Fibroblast of the aortic adventitia (primary cell): Measurements from ENCODE around the gene RNASE13. TPM values are rescaled to one million over a fixed set of nuclear protein-coding genes. Genes with fewer than 3 reads are reported as not detected.

ENCODE experiments used
- DNase-seq: peaks from one replicate; pipeline ENCODE4 v3.0.0-alpha.2; 2010; ENCODE audit warnings: low read depth
- H3K4me3 ChIP-seq: 2 replicates; pipeline ENCODE4 v1.5.1; 2011; ENCODE audit warnings: low read depth, mild to moderate bottlenecking, control low read depth, low read length, moderate library complexity
- total RNA-seq: library from RNA; depleted of rRNA; stranded (reverse); fragments of >200 nt; gene quantifications from 2 replicates; pipeline ENCODE4 v1.2.3, GENCODE V29; 2012; ENCODE audit warnings: low replicate concordance
- TF ChIP-seq, protein P1 (sequence below): IDR thresholded peaks from 2 replicates; pipeline ENCODE4 v1.5.1; 2011; ENCODE audit warnings: mild to moderate bottlenecking, low read length, control low read depth, inconsistent platforms; ENCODE audit not compliant: insufficient read depth

RNASE13 gene
- total RNA-seq, 1 donor = not detected

DNA sequence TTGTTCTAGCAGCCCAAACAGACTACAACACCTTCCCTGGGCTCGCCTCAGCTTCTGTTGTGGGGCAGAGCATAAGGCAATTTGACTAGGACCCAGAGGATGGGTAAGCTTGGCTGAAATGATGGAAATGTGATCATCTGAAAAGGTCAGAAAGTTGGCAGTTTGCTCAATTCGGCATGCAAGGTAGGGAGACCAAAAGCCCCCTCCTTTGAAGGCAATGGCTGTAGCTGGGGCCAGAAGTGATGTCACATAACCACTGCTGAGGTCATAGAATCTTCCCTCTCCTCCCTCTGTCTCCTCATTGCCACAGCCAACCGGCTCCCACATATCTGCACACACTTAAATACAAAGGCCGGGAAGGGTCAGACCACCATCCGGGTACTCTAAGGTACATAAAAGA lies 4.7 kb downstream of the RNASE13 start, which contains the start of gene TPPP2:
Gene TPPP2 (plus strand): TSS at position 301 of the 400 bp plus-strand sequence. CDS start 365 bp downstream, outside the sequence.
- no peak for DNase-seq
- TF ChIP-seq, protein P1, sequence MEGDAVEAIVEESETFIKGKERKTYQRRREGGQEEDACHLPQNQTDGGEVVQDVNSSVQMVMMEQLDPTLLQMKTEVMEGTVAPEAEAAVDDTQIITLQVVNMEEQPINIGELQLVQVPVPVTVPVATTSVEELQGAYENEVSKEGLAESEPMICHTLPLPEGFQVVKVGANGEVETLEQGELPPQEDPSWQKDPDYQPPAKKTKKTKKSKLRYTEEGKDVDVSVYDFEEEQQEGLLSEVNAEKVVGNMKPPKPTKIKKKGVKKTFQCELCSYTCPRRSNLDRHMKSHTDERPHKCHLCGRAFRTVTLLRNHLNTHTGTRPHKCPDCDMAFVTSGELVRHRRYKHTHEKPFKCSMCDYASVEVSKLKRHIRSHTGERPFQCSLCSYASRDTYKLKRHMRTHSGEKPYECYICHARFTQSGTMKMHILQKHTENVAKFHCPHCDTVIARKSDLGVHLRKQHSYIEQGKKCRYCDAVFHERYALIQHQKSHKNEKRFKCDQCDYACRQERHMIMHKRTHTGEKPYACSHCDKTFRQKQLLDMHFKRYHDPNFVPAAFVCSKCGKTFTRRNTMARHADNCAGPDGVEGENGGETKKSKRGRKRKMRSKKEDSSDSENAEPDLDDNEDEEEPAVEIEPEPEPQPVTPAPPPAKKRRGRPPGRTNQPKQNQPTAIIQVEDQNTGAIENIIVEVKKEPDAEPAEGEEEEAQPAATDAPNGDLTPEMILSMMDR = no peak
- H3K4me3 ChIP-seq = no peak within 1 kb of the TSS

GRCh38 chr14:21026988-21027315 lies 7.7 kb downstream of the RNASE13 start:
- TF ChIP-seq, protein P1 = no peak

DNA sequence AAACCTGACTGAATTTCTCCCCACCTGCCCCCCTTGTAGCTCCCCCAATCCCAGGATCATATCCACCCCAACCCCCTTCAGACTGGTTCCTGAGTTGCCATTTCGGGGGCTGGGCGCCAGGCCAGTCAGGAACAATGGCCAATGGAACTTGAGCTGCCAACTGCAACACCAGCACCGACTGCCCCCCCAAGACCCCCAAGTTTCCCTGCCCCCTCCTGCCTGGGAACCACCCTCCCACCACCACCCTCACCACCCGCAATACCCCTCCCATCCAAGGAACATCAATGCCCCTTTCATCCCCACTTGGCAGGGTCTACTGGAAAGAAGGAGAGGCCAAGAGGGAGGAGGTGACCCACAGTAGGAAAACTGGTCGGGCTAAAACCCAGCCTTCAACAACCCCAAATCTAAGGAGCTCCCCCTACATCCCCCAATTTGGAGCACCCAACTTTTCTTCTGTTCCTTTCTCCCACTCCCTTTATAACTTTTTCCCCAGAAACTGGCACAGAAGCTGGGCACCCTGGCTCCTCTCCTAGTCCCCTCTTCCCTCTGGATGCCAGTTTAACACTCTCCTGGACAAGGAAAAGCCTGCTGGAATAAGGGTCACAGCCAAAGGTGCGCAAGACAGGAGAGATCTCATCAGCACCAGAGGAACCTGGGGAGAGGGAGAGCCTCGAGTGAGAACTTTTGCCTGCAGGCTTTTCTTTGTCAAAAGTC lies 8.2 kb downstream of the RNASE13 start:
- no peak overlapping the region for H3K4me3 ChIP-seq
- no peak for DNase-seq
- TF ChIP-seq, protein P1 = no peak

More at GRCh38 chr14:21026988-21027315, 7.7 kb downstream of the RNASE13 start:
- DNase-seq = no peak
- H3K4me3 ChIP-seq = no peak overlapping the region

- TF ChIP-seq, protein P1 = no peak
- no peak for DNase-seq
Observed at GRCh38 chr14:21025371-21026273, 9.0 kb downstream of the RNASE13 start.

GRCh38 chr14:21024585-21025370 lies 9.8 kb downstream of the RNASE13 start, which contains the start of gene NDRG2:
Gene NDRG2 (minus strand): TSS chr14:21025061. CDS start chr14:21023315, 1,746 bp downstream.
- TF ChIP-seq, protein P1 = no peak
- no peak for DNase-seq
- peak within 1 kb of the TSS; percentile 57 for H3K4me3 ChIP-seq

More at GRCh38 chr14:21025371-21026273, 9.0 kb downstream of the RNASE13 start:
- H3K4me3 ChIP-seq = peak overlapping the region; percentile 44

- TF ChIP-seq, protein P1 = no peak
- DNase-seq = no peak
- peak overlapping the region; percentile 57 for H3K4me3 ChIP-seq
Observed at GRCh38 chr14:21023817-21024584, 10.6 kb downstream of the RNASE13 start.
